Lung (tissue), 12 donors: Measurements from ENCODE around the gene MAP3K7. TPM values are rescaled to one million over a fixed set of nuclear protein-coding genes. Genes with fewer than 3 reads are reported as not detected.

ENCODE experiments used
- ATAC-seq: fragments of 200-7000 bp; cut with Tn5 transposase; one replicate; pipeline ENCODE4 v1.9.1; 2020; ENCODE audit warnings: moderate number of reproducible peaks; ENCODE audit not compliant: insufficient read depth, low FRiP score
- DNase-seq, 3 donors: peaks; one replicate each; pipeline ENCODE4 v3.0.0-alpha.2; 2013 to 2017
- H3K27ac ChIP-seq, 2 donors: one replicate each; pipeline ENCODE4 v1.5.1; 2013; ENCODE audit warnings: mild to moderate bottlenecking in 2 of 2, moderate library complexity in 2 of 2, control low read depth in 1 of 2, inconsistent platforms in 1 of 2, low read depth in 1 of 2, low read length in 1 of 2
- H3K27me3 ChIP-seq, 3 donors: one replicate each; pipeline ENCODE4 v1.5.1; 2013; ENCODE audit warnings: low read length in 2 of 3; ENCODE audit not compliant: control insufficient read depth in 3 of 3, insufficient read depth in 3 of 3
- H3K36me3 ChIP-seq, 4 donors: one replicate each; pipeline ENCODE4 v1.5.1; 2013; ENCODE audit warnings: low read length in 4 of 4, mild to moderate bottlenecking in 1 of 4, moderate library complexity in 1 of 4; ENCODE audit not compliant: control insufficient read depth in 4 of 4, insufficient read depth in 4 of 4
- H3K4me1 ChIP-seq, 5 donors: one replicate each; pipeline ENCODE4 v1.5.1; 2013; ENCODE audit warnings: low read length in 5 of 5, mild to moderate bottlenecking in 2 of 5, moderate library complexity in 1 of 5; ENCODE audit not compliant: control insufficient read depth in 5 of 5, insufficient read depth in 5 of 5
- H3K4me3 ChIP-seq: one replicate; pipeline ENCODE4 v1.5.1; 2013; ENCODE audit warnings: mild to moderate bottlenecking, control low read depth, moderate library complexity
- H3K9ac ChIP-seq, 2 donors: one replicate each; pipeline ENCODE4 v1.5.1; 2013; ENCODE audit warnings: low read length in 2 of 2, control low read depth in 1 of 2; ENCODE audit not compliant: insufficient read depth in 1 of 2
- H3K9me3 ChIP-seq, 4 donors: one replicate each; pipeline ENCODE4 v1.5.1; 2013; ENCODE audit warnings: low read length in 3 of 4, mild to moderate bottlenecking in 1 of 4, moderate library complexity in 1 of 4; ENCODE audit not compliant: control insufficient read depth in 4 of 4, insufficient read depth in 3 of 4
- CTCF ChIP-seq: IDR thresholded peaks from 2 replicates; pipeline ENCODE4 v1.5.1; 2012; ENCODE audit warnings: mild to moderate bottlenecking; ENCODE audit errors: control extremely low read depth, extremely low read depth
- WGBS, 2 donors: extraction: QIAGEN DNeasy Blood & Tissue Kit; methylation state at CpG; one replicate each; pipeline ENCODE4 v1.1.7; 2013; 5-methylcytosine and 5-hydroxymethylcytosine counted together
- polyA plus RNA-seq, 2 donors: library from polyadenylated mRNA; stranded (reverse); fragments of 200-250 nt; gene quantifications; one replicate each; pipeline ENCODE4 v1.2.1, GENCODE V29; 2013
- total RNA-seq, 2 donors: library from RNA; depleted of rRNA in 1 of 2; stranded (reverse); fragments of >200 nt in 1 of 2; gene quantifications; one replicate each; pipeline ENCODE4 v1.2.1, GENCODE V29; 2014 to 2021
- donor health status: control.
- donor health status: control.
- donor health status: Bipolar disorder and iron deficiency.
- donor health status: healthy.
- donor health status: DM: yes; HTN: yes; CAD: no.

Gene MAP3K7
- total and polyA plus RNA-seq, 4 donors: 10.5 to 45.8 (median 15.7) TPM

DNA sequence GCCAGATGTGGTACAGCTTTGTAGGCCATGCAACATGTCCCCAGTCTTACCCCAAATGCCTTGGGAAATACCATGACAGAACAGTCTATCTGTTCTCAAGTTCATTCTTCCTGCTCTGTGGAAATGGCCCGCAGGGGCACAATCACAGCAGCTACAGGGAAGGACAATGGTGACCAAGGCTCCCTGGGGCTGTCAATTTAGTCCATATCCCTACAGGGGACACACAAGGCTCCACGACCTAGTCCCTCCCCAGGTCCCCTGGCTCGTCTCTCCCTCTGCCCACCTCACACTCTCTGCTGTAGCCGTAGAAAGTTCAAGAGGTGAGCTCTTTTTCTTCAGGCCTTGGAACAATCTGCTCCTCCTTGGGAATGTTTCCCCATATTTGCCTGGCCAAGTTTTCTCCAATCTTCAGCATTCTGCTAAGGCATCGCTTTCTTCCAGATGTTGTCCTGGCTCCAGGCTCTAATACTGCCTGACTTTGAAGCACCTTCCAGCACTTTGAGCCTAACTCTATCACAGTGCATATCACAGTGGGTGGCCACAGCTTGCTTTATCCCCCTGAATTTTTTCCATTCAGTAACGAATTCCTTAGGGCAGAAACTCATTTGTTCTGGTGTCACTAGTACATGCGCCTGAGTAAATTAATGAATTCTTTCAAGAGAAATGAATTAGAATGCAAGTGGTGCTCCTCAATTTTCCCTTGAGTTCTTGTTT lies 92.6 kb downstream of the MAP3K7 start:
- Histone ChIP-seq H3K9ac (no peak overlapping the region), H3K27ac (no peak overlapping the region), H3K27me3 (no peaks in the 10 kb centered on the region), H3K4me3 (no peak overlapping the region), H3K36me3 (no peaks in the 10 kb centered on the region), H3K4me1 (peaks cover 0 to 7% (median 0%) of the 10 kb centered on the region in 5 donors), H3K9me3 (no peaks in the 10 kb centered on the region)
- ATAC-seq (no peak), DNase-seq (peak in 1 of 3 donors; percentile 72)
- TF ChIP-seq CTCF: no peak
- 69 to 89% methylated on average over 7 of the region's 7 CpGs for WGBS, 2 donors

GRCh38 chr6:90493332-90493731 lies 93.5 kb downstream of the MAP3K7 start:
- no peak for TF ChIP-seq CTCF
- ATAC-seq (no peak), DNase-seq (peak in 1 of 3 donors; percentile 10)
- Histone ChIP-seq H3K9me3 (no peaks in the 10 kb centered on the region), H3K9ac (no peak overlapping the region), H3K27me3 (no peaks in the 10 kb centered on the region), H3K4me3 (no peak overlapping the region), H3K36me3 (no peaks in the 10 kb centered on the region), H3K27ac (no peak overlapping the region), H3K4me1 (peaks cover 0 to 7% (median 0%) of the 10 kb centered on the region in 5 donors)
- WGBS, 2 donors: 45 to 50% methylated on average over 2 of the region's 2 CpGs

GRCh38 chr6:90492798-90493197 lies 94.1 kb downstream of the MAP3K7 start:
- Histone ChIP-seq H3K27ac (no peak overlapping the region), H3K9me3 (no peaks in the 10 kb centered on the region), H3K27me3 (no peaks in the 10 kb centered on the region), H3K9ac (no peak overlapping the region), H3K36me3 (no peaks in the 10 kb centered on the region), H3K4me1 (peaks cover 0 to 7% (median 0%) of the 10 kb centered on the region in 5 donors), H3K4me3 (no peak overlapping the region)
- ATAC-seq (no peak), DNase-seq (no peak)
- no peak for TF ChIP-seq CTCF
- WGBS, 2 donors: 91 to 94% methylated on average over 6 of the region's 6 CpGs
